OCI-LY7 (cell line): ENCODE data around the gene SLC35G3. TPM values are rescaled to one million over a fixed set of nuclear protein-coding genes. Genes with fewer than 3 reads are reported as not detected.
"Not testable (repeated sequence)": the region's sequence is repeated elsewhere in the genome, so short reads cannot be mapped to it uniquely, and the experiment has no call there.

Experiments used
- BruUV-seq: library from RNA; stranded (reverse); fragments of 400-500 nt; replicated peaks from 2 replicates; lab custom pipeline; 2021; lab: Mats Ljungman, UMichigan
- CTCF ChIA-PET: fragments of 300-600 bp; sonication (Branson Sonifier 250); formaldehyde crosslinking; loops from one replicate; lab custom pipeline; 2022; ENCODE audit warnings: antibody characterized with exemption; ENCODE audit not compliant: unreplicated experiment; lab: Charles Lee
- POLR2A ChIA-PET: fragments of 300-600 bp; sonication (Branson Sonifier 250); formaldehyde crosslinking; loops from one replicate; lab custom pipeline; 2022; ENCODE audit warnings: antibody characterized with exemption; lab: Charles Lee
- DNase-seq: peaks from one replicate; pipeline ENCODE4 v3.0.0-alpha.2; 2015; ENCODE audit warnings: low spot score
- H2AFZ ChIP-seq: fragments of 200-600 bp; sonication (generic), shearing (Covaris generic); 2 replicates; pipeline ENCODE4 v1.6.1; 2014; ENCODE audit warnings: mild to moderate bottlenecking, antibody characterized with exemption, low read length, moderate library complexity
- H3K27ac ChIP-seq: fragments of 200-600 bp; sonication (generic); 2 replicates; pipeline ENCODE4 v1.5.1; 2014; ENCODE audit warnings: mixed run types, low read depth, mild to moderate bottlenecking, moderate library complexity, low read length, inconsistent platforms; ENCODE audit not compliant: poor library complexity, severe bottlenecking
- H3K36me3 ChIP-seq: fragments of 200-600 bp; sonication (generic); 2 replicates; pipeline ENCODE4 v1.6.1; 2014; ENCODE audit warnings: mild to moderate bottlenecking, antibody characterized with exemption, low read length, moderate library complexity, mixed read lengths; ENCODE audit not compliant: insufficient read depth
- H3K4me1 ChIP-seq: fragments of 200-600 bp; sonication (generic); 2 replicates; pipeline ENCODE4 v1.5.1; 2014; ENCODE audit warnings: mild to moderate bottlenecking, low read length; ENCODE audit not compliant: insufficient read depth, poor library complexity, severe bottlenecking
- H3K4me2 ChIP-seq: fragments of 200-600 bp; sonication (generic); 2 replicates; pipeline ENCODE4 v1.6.1; 2014; ENCODE audit warnings: mild to moderate bottlenecking, low read length
- H3K4me3 ChIP-seq: fragments of 200-600 bp; sonication (generic); 2 replicates; pipeline ENCODE4 v1.5.1; 2014; ENCODE audit warnings: mild to moderate bottlenecking, low read depth, low read length; ENCODE audit not compliant: poor library complexity, severe bottlenecking
- H3K79me2 ChIP-seq: fragments of 200-600 bp; sonication (generic); 2 replicates; pipeline ENCODE4 v1.6.1; 2016; ENCODE audit warnings: low read depth, mild to moderate bottlenecking, low read length, moderate library complexity, mixed read lengths; ENCODE audit not compliant: insufficient read depth
- H3K9me2 ChIP-seq: fragments of 200-600 bp; sonication (generic); 2 replicates; pipeline ENCODE4 v1.6.1; 2016; ENCODE audit warnings: mild to moderate bottlenecking, low read length, mixed read lengths; ENCODE audit not compliant: insufficient read depth
- H3K9me3 ChIP-seq: fragments of 200-600 bp; sonication (generic); 2 replicates; pipeline ENCODE4 v1.6.1; 2014; ENCODE audit warnings: mild to moderate bottlenecking, mixed run types, low read length, mixed read lengths
- H4K20me1 ChIP-seq: fragments of 200-600 bp; sonication (generic); 2 replicates; pipeline ENCODE4 v1.6.1; 2014; ENCODE audit warnings: mild to moderate bottlenecking, antibody characterized with exemption, low read length, moderate library complexity, mixed read lengths; ENCODE audit not compliant: insufficient read depth
- CTCF ChIP-seq: fragments of 200-600 bp; sonication (generic); conservative IDR thresholded peaks from 2 replicates; pipeline ENCODE4 v1.5.1; 2014; ENCODE audit warnings: mild to moderate bottlenecking, antibody characterized with exemption, low read length, moderate library complexity, mixed read lengths
- EZH2phosphoT487 ChIP-seq: fragments of 200-600 bp; sonication (generic); IDR thresholded peaks from 2 replicates; pipeline ENCODE4 v1.6.1; 2018; ENCODE audit warnings: low read depth, borderline replicate concordance, mild to moderate bottlenecking, mixed run types, antibody characterized with exemption, low read length, moderate library complexity, mixed read lengths
- intact Hi-C: fragments of 100-400 bp; cut with micrococcal nuclease; formaldehyde crosslinking; loops from one replicate; pipeline ENCODE4 v1.10.0; 2022; ENCODE audit not compliant: unreplicated experiment
- total RNA-seq, 2 experiments: library from RNA; depleted of rRNA in 1 of 2; stranded (reverse); fragments of >200 nt in 1 of 2; shearing (Covaris generic) in 1 of 2; gene quantifications; 2 replicates each; pipeline ENCODE4 v1.2.3, GENCODE V29; 2014 to 2022

SLC35G3 gene
- total RNA-seq, 2 experiments from 2014 or later: not detected

GRCh38 chr17:35152421-35153140 lies 41.6 kb downstream of the SLC35G3 start:
- TF ChIP-seq CTCF: no peak
- TF ChIP-seq EZH2phosphoT487: no peak
- Histone ChIP-seq H3K9me3 (no peaks in the 10 kb centered on the region), H4K20me1 (no peaks in the 10 kb centered on the region), H3K4me1 (no peaks in the 10 kb centered on the region), H3K36me3 (no peaks in the 10 kb centered on the region), H3K79me2 (no peaks in the 10 kb centered on the region), H2AFZ (no peak overlapping the region), H3K9me2 (no peaks in the 10 kb centered on the region), H3K4me2 (no peak overlapping the region), H3K4me3 (no peak overlapping the region), H3K27ac (no peak overlapping the region)
- intact Hi-C loops: no loop called here
- CTCF ChIA-PET: no interaction called here
- no TSS peak for BruUV-seq
- POLR2A ChIA-PET: no interaction called here
- no peak for DNase-seq

- CTCF ChIA-PET, H3K27ac ChIP-seq, H3K4me3 ChIP-seq, DNase-seq, H3K4me1 ChIP-seq, H3K4me2 ChIP-seq, BruUV-seq, intact Hi-C loops, H3K9me3 ChIP-seq, H2AFZ ChIP-seq, H3K36me3 ChIP-seq, H3K79me2 ChIP-seq, POLR2A ChIA-PET, H3K9me2 ChIP-seq, H4K20me1 ChIP-seq: not testable (repeated sequence)
Measured at GRCh38 chr17:35151080-35151479, 43.1 kb downstream of the SLC35G3 start.

- Histone ChIP-seq H3K4me1 (no peaks in the 10 kb centered on the region), H3K36me3 (no peaks in the 10 kb centered on the region), H3K9me2 (no peaks in the 10 kb centered on the region), H3K4me3 (no peak overlapping the region), H4K20me1 (no peaks in the 10 kb centered on the region), H2AFZ (no peak overlapping the region), H3K79me2 (no peaks in the 10 kb centered on the region), H3K4me2 (no peak overlapping the region), H3K27ac (no peak overlapping the region), H3K9me3 (no peaks in the 10 kb centered on the region)
- no peak for DNase-seq
- intact Hi-C loops: no loop called here
- no TSS peak for BruUV-seq
- no peak for TF ChIP-seq EZH2phosphoT487
- TF ChIP-seq CTCF: no peak
- ChIA-PET CTCF (no interaction called here), POLR2A (no interaction called here)
Measured at GRCh38 chr17:35149941-35150340, 44.3 kb downstream of the SLC35G3 start.
